Smooth muscle cell (in vitro differentiated cells): ENCODE results near the gene SYTL3. TPM values are rescaled to one million over a fixed set of nuclear protein-coding genes. Genes with fewer than 3 reads are reported as not detected.
"Not testable (repeated sequence)": the region's sequence is repeated elsewhere in the genome, so short reads cannot be mapped to it uniquely, and the experiment has no call there.

Experiments
- DNase-seq: peaks from one replicate; lab custom pipeline; 2025; ENCODE audit not compliant: unreplicated experiment; lab: John Stamatoyannopoulos, UW
- H2AFZ ChIP-seq: fragments of 200-600 bp; sonication (generic); 2 replicates; pipeline ENCODE4 v1.6.0; 2016; ENCODE audit warnings: antibody characterized with exemption, low read depth, mild to moderate bottlenecking
- H3F3A ChIP-seq: fragments of 200-600 bp; sonication (generic); 2 replicates; pipeline ENCODE4 v1.6.0; 2017; ENCODE audit warnings: antibody characterized with exemption, low read depth
- H3K27ac ChIP-seq: fragments of 200-600 bp; sonication (generic); 2 replicates; pipeline ENCODE4 v1.5.1; 2016; ENCODE audit warnings: low read depth, mild to moderate bottlenecking
- H3K27me3 ChIP-seq: fragments of 200-600 bp; sonication (generic); 2 replicates; pipeline ENCODE4 v1.6.1; 2016; ENCODE audit warnings: low read depth, mild to moderate bottlenecking
- H3K36me3 ChIP-seq: fragments of 200-600 bp; sonication (generic); 2 replicates; pipeline ENCODE4 v1.5.1; 2016; ENCODE audit warnings: low read depth
- H3K4me1 ChIP-seq: fragments of 200-600 bp; sonication (generic); 2 replicates; pipeline ENCODE4 v1.5.1; 2016; ENCODE audit warnings: low read depth
- H3K4me2 ChIP-seq: fragments of 200-600 bp; sonication (generic); 2 replicates; pipeline ENCODE4 v1.6.0; 2016; ENCODE audit warnings: mild to moderate bottlenecking
- H3K4me3 ChIP-seq: fragments of 200-600 bp; sonication (generic); 2 replicates; pipeline ENCODE4 v1.5.1; 2016; ENCODE audit warnings: mild to moderate bottlenecking
- H3K79me2 ChIP-seq: fragments of 200-600 bp; sonication (generic); 2 replicates; pipeline ENCODE4 v1.6.0; 2016; ENCODE audit warnings: low read depth, mild to moderate bottlenecking
- H3K9ac ChIP-seq: fragments of 200-600 bp; sonication (generic); 2 replicates; pipeline ENCODE4 v1.6.0; 2016; ENCODE audit warnings: low read depth
- H3K9me3 ChIP-seq: fragments of 200-600 bp; sonication (generic); replicated peaks from 2 replicates; pipeline ENCODE4 v1.5.1; 2016; ENCODE audit warnings: low read depth
- H4K20me1 ChIP-seq: fragments of 200-600 bp; sonication (generic); 2 replicates; pipeline ENCODE4 v1.6.0; 2016; ENCODE audit warnings: low read depth
- WGBS: methylation state at CpG from one replicate; pipeline ENCODE4 v1.1.7; 2016; ENCODE audit warnings: low lambda C conversion rate; 5-methylcytosine and 5-hydroxymethylcytosine counted together
- polyA plus RNA-seq: library from polyadenylated mRNA; unstranded; fragments of >200 nt; fragmentation: Nextera tagmentation; extraction: Ambion mirVana; gene quantifications from 2 replicates; pipeline ENCODE4 v1.2.1, GENCODE V29; 2016
- total RNA-seq: library from RNA; depleted of rRNA; stranded (reverse); fragments of >200 nt; gene quantifications from 2 replicates; pipeline ENCODE4 v1.2.3, GENCODE V29; 2014
- TF ChIP-seq, protein P1 (sequence below): fragments of 200-600 bp; sonication (generic); IDR thresholded peaks from 2 replicates; pipeline ENCODE4 v1.5.1; 2017; ENCODE audit warnings: borderline replicate concordance, mild to moderate bottlenecking, antibody characterized with exemption; ENCODE audit not compliant: insufficient read depth, poor library complexity, severe bottlenecking

Gene SYTL3
- total and polyA plus RNA-seq, 2 experiments from 2014 or later = 0.13 to 1.2 TPM

DNA sequence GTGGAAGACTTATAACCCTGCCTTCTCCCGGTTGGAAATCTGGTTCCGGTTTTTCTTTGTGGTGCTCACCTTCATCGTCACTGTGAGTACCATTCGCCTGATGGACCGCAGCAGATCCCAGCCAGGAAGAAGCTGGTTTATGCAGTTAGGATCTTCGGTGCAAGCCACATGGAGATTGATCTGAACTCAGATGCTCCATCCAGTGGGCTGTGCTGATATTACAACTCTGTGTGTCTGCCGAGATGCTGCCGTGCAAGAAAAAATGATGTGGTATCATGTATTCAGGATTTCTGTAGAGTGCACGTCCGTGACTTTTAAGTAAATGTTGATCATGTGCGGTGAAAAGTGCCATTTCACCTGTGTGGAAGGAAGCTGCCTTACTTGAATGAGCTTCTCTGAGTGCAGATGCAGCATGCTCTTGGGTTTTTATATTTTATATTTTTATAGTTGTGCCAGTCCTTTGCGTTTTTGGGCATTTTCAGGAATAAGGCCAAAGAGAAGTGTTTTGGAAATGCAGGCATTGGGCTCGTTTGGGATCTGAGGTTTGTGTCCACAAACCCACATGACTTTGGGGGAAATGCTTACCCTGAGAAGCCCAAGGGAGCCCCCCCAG is 44.5 kb upstream of the SYTL3 start:
- H4K20me1 ChIP-seq = peaks cover 23% of the 10 kb centered on the region
- peaks cover 7% of the 10 kb centered on the region for H3K36me3 ChIP-seq
- DNase-seq = no peak
- H3K4me1 ChIP-seq = no peaks in the 10 kb centered on the region
- no peaks in the 10 kb centered on the region for H3K27me3 ChIP-seq
- no peak overlapping the region for H3K27ac ChIP-seq
- no peaks in the 10 kb centered on the region for H3K9me3 ChIP-seq
- H3F3A ChIP-seq = no peaks in the 10 kb centered on the region
- TF ChIP-seq, protein P1, sequence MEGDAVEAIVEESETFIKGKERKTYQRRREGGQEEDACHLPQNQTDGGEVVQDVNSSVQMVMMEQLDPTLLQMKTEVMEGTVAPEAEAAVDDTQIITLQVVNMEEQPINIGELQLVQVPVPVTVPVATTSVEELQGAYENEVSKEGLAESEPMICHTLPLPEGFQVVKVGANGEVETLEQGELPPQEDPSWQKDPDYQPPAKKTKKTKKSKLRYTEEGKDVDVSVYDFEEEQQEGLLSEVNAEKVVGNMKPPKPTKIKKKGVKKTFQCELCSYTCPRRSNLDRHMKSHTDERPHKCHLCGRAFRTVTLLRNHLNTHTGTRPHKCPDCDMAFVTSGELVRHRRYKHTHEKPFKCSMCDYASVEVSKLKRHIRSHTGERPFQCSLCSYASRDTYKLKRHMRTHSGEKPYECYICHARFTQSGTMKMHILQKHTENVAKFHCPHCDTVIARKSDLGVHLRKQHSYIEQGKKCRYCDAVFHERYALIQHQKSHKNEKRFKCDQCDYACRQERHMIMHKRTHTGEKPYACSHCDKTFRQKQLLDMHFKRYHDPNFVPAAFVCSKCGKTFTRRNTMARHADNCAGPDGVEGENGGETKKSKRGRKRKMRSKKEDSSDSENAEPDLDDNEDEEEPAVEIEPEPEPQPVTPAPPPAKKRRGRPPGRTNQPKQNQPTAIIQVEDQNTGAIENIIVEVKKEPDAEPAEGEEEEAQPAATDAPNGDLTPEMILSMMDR = peak; percentile 61
- no peaks in the 10 kb centered on the region for H3K79me2 ChIP-seq
- H3K9ac ChIP-seq = no peak overlapping the region
- 73% methylated on average over 13 of the region's 13 CpGs for WGBS
- no peak overlapping the region for H3K4me3 ChIP-seq
- H2AFZ ChIP-seq = no peak overlapping the region
- H3K4me2 ChIP-seq = no peak overlapping the region

DNA sequence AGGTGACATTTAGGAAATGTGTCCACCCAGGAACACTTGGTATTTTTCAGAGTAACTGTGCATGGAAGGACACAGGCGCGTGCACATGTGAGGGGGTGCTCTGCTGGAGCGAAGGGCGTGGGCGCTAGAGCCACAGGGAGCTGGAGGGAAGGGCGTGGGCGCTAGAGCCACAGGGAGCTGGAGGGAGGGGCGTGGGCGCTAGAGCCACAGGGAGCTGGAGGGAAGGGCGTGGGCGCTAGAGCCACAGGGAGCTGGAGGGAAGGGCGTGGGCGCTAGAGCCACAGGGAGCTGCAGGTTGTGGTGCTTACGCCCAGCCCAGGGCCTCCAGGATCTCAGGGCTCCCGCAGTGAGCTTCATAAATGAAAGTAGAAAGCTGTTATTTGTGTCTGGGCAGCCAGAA is 43.8 kb upstream of the SYTL3 start:
- WGBS = 91% methylated on average over 15 of the region's 15 CpGs
- not testable (repeated sequence) for DNase-seq, H3F3A ChIP-seq, H3K36me3 ChIP-seq, H3K4me1 ChIP-seq, H3K9me3 ChIP-seq, H3K27ac ChIP-seq, H3K27me3 ChIP-seq, H3K79me2 ChIP-seq, H2AFZ ChIP-seq, H3K9ac ChIP-seq, H3K4me2 ChIP-seq, H3K4me3 ChIP-seq
- H4K20me1 ChIP-seq = peaks cover 28% of the 10 kb centered on the region

DNA sequence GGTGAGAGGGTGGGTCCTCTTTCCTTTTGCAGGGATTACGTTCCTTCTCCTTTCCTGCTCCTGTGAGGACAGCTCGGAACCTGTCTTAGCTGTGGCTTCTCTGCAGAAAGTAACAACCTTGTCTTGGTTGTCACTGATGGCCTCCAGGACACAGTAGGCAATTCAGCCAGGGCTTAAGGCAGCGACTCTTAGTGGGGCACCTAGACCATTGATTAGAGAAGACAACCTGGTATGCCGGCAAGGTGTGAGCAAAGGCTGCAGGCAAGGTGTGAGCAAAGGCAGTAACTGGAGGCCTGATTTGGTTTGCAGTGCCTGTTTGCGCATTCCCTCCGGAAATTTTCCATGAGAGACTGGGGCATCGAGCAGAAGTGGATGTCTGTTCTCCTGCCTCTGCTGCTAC is 42.9 kb upstream of the SYTL3 start:
- DNase-seq = no peak
- no peak overlapping the region for H3K27ac ChIP-seq
- H3F3A ChIP-seq = peaks cover 4% of the 10 kb centered on the region
- H3K79me2 ChIP-seq = no peaks in the 10 kb centered on the region
- no peak overlapping the region for H3K4me3 ChIP-seq
- no peak overlapping the region for H2AFZ ChIP-seq
- H3K9ac ChIP-seq = no peak overlapping the region
- H3K36me3 ChIP-seq = peaks cover 7% of the 10 kb centered on the region
- TF ChIP-seq, protein P1 = no peak
- H3K27me3 ChIP-seq = no peaks in the 10 kb centered on the region
- no peaks in the 10 kb centered on the region for H3K9me3 ChIP-seq
- H3K4me1 ChIP-seq = peaks cover 3% of the 10 kb centered on the region
- no peak overlapping the region for H3K4me2 ChIP-seq
- WGBS = 99% methylated on average over 7 of the region's 7 CpGs
- H4K20me1 ChIP-seq = peaks cover 30% of the 10 kb centered on the region

DNA sequence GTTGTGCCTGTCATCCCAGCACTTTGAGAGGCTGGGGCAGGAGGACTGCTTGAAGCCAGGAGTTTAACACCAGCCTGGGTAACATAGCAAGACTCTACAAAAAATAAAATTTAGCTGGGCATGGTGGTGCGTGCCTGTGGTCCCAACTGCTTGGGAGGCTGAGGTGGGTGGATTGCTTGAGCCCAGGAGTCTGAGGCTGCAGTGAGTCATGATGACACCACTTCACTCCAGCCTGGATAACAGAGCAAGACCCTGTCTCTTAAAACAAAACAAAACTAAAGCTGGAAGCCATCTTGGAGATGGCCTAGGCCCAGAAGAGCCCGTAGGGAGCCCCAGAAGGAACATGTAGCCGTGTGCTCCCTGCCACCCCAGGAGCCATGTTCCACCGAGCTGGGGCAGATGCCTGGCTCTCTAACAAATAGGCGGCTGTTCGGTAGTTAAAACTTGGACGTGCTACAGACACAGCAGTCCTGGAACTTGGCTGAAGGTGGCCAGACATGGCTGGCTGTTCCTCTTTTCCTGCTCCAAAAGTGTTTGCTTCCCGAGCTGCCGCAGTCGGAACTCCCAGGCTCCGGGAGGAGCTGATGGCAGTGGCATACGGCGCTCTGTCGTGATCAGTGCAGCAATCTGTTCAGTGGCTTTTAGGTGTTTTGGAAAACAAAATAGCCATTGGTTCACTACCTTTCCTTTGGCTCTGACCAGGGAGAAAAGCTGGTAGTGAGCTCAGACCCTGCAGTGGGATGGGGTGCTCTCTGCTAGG is 42.3 kb upstream of the SYTL3 start:
- no peak for DNase-seq
- TF ChIP-seq, protein P1 = no peak

More for the DNA sequence above, 42.3 kb upstream of the SYTL3 start:
- no peaks in the 10 kb centered on the region for H3K9me3 ChIP-seq
- peaks cover 4% of the 10 kb centered on the region for H3F3A ChIP-seq
- peaks cover 3% of the 10 kb centered on the region for H3K4me1 ChIP-seq
- 94% methylated on average over 14 of the region's 14 CpGs for WGBS
- H3K36me3 ChIP-seq = peaks cover 7% of the 10 kb centered on the region
- H3K27ac ChIP-seq = no peak overlapping the region
- H3K27me3 ChIP-seq = no peaks in the 10 kb centered on the region
- no peak overlapping the region for H3K9ac ChIP-seq
- no peak overlapping the region for H2AFZ ChIP-seq
- H3K4me2 ChIP-seq = no peak overlapping the region
- peaks cover 25% of the 10 kb centered on the region for H4K20me1 ChIP-seq
- H3K79me2 ChIP-seq = no peaks in the 10 kb centered on the region
- no peak overlapping the region for H3K4me3 ChIP-seq
